ENCODE measurements around the gene NTN1. TPM values are rescaled to one million over a fixed set of nuclear protein-coding genes. Genes with fewer than 3 reads are reported as not detected.

Gene NTN1
- total RNA-seq, 1 donor: under 0.01 TPM

- TF ChIP-seq, protein P1, sequence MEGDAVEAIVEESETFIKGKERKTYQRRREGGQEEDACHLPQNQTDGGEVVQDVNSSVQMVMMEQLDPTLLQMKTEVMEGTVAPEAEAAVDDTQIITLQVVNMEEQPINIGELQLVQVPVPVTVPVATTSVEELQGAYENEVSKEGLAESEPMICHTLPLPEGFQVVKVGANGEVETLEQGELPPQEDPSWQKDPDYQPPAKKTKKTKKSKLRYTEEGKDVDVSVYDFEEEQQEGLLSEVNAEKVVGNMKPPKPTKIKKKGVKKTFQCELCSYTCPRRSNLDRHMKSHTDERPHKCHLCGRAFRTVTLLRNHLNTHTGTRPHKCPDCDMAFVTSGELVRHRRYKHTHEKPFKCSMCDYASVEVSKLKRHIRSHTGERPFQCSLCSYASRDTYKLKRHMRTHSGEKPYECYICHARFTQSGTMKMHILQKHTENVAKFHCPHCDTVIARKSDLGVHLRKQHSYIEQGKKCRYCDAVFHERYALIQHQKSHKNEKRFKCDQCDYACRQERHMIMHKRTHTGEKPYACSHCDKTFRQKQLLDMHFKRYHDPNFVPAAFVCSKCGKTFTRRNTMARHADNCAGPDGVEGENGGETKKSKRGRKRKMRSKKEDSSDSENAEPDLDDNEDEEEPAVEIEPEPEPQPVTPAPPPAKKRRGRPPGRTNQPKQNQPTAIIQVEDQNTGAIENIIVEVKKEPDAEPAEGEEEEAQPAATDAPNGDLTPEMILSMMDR (IDR thresholded peaks at IDR 0.05; ENCODE audit: insufficient read depth, low read depth, low read length): no peak
- H3K4me3 ChIP-seq (ENCODE audit: low read depth, low read length): no peak overlapping the region
- DNase-seq (ENCODE audit: low read depth): no peak
Observed at GRCh38 chr17:9218911-9219310, 197.6 kb downstream of the NTN1 start.

DNA sequence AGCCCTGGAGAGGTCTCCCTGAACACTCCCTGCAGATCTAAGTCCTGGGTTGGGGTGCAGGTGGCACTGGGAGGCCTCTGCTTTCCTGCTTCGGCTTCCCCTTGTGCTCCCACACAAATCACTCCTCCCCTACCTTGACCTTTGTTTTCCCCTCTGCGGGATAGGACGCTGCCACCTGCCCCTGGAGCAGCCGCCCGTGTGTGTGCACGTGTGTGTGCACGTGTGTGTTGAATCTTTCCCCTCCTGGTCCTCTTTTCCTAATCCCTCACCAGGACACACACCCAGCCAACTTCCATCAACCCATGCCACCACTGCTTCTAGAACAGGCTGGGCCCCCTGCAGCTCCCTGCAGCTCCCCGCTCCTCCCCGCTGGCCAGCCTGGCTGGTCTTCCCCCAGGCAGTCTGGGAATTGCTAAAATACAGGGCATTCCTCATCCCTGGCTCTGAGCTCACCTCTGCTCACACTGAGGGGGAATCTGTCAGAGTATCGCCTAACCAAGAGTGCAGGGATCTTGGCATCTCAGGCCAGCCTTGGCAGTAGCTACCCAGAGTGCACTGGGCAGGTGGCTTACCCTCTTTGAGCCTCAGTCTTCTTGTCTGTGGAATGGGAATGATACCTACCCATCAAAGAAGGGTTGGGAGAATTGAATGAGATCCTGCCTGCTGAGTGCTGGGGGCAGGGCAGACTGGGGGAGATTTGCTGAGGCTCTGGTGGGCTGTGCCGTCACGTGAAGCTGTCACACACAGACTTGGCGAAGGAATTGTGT, 198.5 kb downstream of the NTN1 start:
- no peak overlapping the region for H3K4me3 ChIP-seq (ENCODE audit: low read depth, low read length)
- TF ChIP-seq, protein P1 (IDR thresholded peaks at IDR 0.05; ENCODE audit: insufficient read depth, low read depth, low read length): no peak
- no peak for DNase-seq (ENCODE audit: low read depth)

DNA sequence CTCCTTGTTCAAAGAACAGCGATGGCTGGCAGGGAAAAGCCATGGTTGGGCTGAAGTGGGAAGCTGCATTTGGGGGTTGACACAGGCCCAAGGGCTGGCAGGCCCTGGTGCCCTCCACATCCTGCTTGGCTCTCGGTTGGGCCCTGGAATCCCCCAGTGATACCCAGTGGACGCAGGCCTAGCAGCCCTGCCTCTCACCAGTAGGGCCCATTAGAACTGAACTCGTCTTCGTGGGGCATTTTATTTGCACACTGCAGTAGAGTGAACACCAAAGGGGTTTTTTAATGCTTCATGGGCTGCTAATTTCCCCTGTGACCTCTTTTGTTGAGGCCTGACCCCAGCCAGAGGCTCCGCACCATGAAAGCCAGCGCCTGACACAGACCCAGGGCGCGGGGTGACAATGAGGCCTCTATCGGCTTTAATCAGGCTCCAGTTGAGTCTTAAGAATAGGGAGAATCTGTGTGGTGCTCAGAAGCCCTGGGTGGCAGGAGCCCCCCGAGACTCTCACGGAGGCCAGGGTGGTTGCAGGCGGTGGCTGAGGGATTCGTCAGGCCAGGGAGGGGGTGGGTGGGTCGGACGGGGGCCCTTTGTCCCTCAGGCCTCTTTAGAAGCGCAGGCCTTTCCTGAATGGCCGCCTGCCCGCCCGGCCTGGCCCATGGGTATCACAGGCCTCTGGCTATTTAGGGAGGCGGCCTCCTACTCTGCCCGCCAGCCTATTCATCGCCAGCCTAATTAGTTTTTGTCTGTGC, 199.3 kb downstream of the NTN1 start:
- TF ChIP-seq, protein P1 (IDR thresholded peaks at IDR 0.05; ENCODE audit: insufficient read depth, low read depth, low read length): no peak
- no peak overlapping the region for H3K4me3 ChIP-seq (ENCODE audit: low read depth, low read length)
- DNase-seq (ENCODE audit: low read depth): no peak

DNA sequence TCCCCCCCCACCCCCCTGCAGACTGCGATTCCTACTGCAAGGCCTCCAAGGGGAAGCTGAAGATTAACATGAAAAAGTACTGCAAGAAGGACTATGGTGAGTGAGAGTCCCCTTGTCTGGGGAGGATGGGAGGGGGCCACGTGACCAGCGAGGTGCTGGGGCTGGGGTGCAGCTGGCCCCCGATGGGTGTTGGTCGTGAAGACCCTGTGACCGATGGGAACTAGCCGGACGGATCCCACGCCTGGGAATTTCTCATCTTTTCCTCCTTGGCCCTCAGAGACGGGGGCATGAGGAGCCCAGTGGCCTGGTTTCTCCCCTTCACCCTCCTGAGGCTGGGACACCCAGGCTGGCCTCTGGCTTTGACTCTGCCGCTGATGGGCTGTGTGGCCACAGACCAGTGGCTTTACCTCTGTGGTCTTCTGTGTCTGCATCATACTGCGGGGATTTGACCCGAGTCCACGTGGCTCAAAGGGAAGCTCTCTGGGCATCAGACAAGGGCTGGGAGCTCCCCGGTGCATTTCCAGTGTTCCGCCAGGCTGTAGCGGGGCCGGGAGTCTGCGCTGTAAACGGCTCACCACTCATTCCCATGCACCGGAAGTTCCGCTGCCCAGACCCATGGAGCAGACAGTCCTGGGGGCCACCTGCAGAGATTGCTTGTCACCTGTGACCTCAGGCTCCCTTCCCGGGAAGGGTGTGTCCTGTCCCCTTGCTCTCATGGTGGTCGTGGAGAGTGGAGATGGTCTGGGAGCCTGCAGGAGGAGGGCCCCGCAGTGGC, 200.0 kb downstream of the NTN1 start:
- TF ChIP-seq, protein P1 (IDR thresholded peaks at IDR 0.05; ENCODE audit: insufficient read depth, low read depth, low read length): no peak
- no peak for DNase-seq (ENCODE audit: low read depth)
- no peak overlapping the region for H3K4me3 ChIP-seq (ENCODE audit: low read depth, low read length)

GRCh38 chr17:9221922-9222180, 200.5 kb downstream of the NTN1 start:
- TF ChIP-seq, protein P1 (IDR thresholded peaks at IDR 0.05; ENCODE audit: insufficient read depth, low read depth, low read length): no peak
- no peak for DNase-seq (ENCODE audit: low read depth)
- H3K4me3 ChIP-seq (ENCODE audit: low read depth, low read length): no peak overlapping the region

DNA sequence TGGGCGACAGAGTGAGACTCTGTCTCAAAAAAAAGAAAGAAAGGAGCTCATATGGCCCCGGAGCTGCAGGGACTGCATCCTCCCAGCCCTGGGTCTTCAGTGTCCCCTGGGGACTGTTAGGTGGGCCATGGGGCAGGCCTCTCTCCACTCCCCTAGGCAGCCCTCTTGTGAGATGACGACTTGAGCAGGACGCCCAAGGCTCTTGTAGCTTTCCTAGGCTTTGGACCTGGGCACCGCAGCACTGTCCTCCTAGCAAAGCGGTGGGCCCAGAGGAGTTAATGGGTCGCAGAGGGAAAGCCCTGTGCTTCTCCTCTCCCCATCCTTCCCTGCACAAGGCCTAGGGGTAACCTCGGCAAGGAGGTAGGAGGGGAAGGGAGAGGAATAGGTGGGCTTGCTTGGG, 202.2 kb downstream of the NTN1 start:
- DNase-seq (ENCODE audit: low read depth): no peak
- H3K4me3 ChIP-seq (ENCODE audit: low read depth, low read length): no peak overlapping the region
- TF ChIP-seq, protein P1 (IDR thresholded peaks at IDR 0.05; ENCODE audit: insufficient read depth, low read depth, low read length): no peak
